ENCODE data around the gene TOM1L1. TPM values are rescaled to one million over a fixed set of nuclear protein-coding genes. Genes with fewer than 3 reads are reported as not detected.

TOM1L1 gene
- total and polyA plus RNA-seq, 2 of the 8 experiments (the other 6 are each of a cell fraction or from before 2014, with no cell fraction given) = 47.0 to 60.8 TPM

DNA sequence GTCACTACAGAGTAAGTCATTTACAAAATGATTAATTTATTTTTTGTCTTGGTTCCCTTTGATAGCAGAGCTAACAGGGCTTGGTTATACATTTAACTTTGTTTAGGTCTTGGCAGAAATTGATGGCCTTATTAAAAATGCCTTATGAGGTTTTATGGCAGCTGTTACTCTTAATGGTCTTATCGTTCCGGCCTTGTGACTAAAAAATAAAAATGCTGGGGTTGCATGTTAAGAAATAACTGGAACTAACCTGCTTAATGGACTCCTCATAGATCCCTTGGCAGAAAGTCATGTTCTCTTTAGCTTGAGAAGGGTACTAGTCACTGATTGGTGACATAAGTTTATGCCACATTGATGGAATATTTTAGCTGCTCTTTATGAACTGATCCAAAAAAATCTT lies 49.5 kb downstream of the TOM1L1 start:
- CTCF ChIA-PET (ENCODE audit: partially characterized antibody) = interaction anchor here (0.7 kb wide), 1 partner anchor 11 kb away, joined by 3 read pairs; no protein-coding TSS in a partner anchor
- Histone ChIP-seq H3K36me3 (ENCODE audit: control insufficient read depth in 2 of 4, insufficient read depth in 4 of 4, low read length in 3 of 4) (peaks cover 18 to 68% (median 50%) of the 10 kb centered on the region in 4 experiments), H3K27ac (ENCODE audit: low read depth, low read length) (no peak overlapping the region), H3K4me1 (replicated peaks in 1 of 4; ENCODE audit: control insufficient read depth in 3 of 4, insufficient read depth in 4 of 4, low read length in 3 of 4) (no peaks in the 10 kb centered on the region), H2BK20ac (ENCODE audit: low read length) (no peak overlapping the region), H3K79me2 (ENCODE audit: control insufficient read depth in 1 of 2, insufficient read depth in 2 of 2, low read length in 2 of 2) (no peaks in the 10 kb centered on the region), H3K18ac (ENCODE audit: extremely low read depth, low read length) (no peak overlapping the region), H3K23ac (ENCODE audit: insufficient read length) (no peak overlapping the region), H3K4me2 (ENCODE audit: insufficient read depth in 1 of 2, low read depth in 2 of 2, low read length in 2 of 2) (no peak overlapping the region), H3K79me1 (ENCODE audit: low read depth, low read length) (no peaks in the 10 kb centered on the region), H4K20me1 (replicated peaks in 1 of 2; ENCODE audit: control insufficient read depth in 1 of 2, insufficient read depth in 2 of 2, low read length in 2 of 2) (peaks cover 1 to 5% of the 10 kb centered on the region in 2 experiments), H3K27me3 (replicated peaks in 1 of 4; ENCODE audit: control insufficient read depth in 3 of 4, extremely low read depth in 1 of 4, insufficient read depth in 3 of 4, low read length in 3 of 4) (peaks cover 0 to 2% (median 0%) of the 10 kb centered on the region in 4 experiments; a peak in 1 of 7 replicates), H3K14ac (ENCODE audit: insufficient read length) (no peak overlapping the region), H2AK5ac (ENCODE audit: low read depth, low read length) (no peak overlapping the region), H2BK12ac (ENCODE audit: low read depth, low read length) (no peak overlapping the region), H3K56ac (replicated peaks; ENCODE audit: insufficient read length, low read depth, low read length) (no peak overlapping the region), H2BK5ac (ENCODE audit: low read depth, low read length) (no peak overlapping the region), H2BK120ac (replicated peaks; ENCODE audit: low read depth, low read length) (no peak overlapping the region), H3K9ac (replicated peaks in 1 of 4; ENCODE audit: extremely low read depth in 1 of 4, low read depth in 3 of 4, low read length in 3 of 4) (no peak overlapping the region), H4K5ac (ENCODE audit: insufficient read length, low read depth, low read length) (no peak overlapping the region), H4K91ac (replicated peaks; ENCODE audit: insufficient read length, low read length) (no peak overlapping the region), H2BK15ac (ENCODE audit: low read length) (no peak overlapping the region), H3K4ac (replicated peaks; ENCODE audit: insufficient read length, low read depth, low read length) (no peak overlapping the region), H4K8ac (ENCODE audit: extremely low read depth, insufficient read depth, low read length) (no peak overlapping the region), H3K23me2 (ENCODE audit: low read depth, low read length) (no peaks in the 10 kb centered on the region), H2AFZ (ENCODE audit: low read length) (no peak overlapping the region), H3K4me3 (ENCODE audit: extremely low read depth in 1 of 4, insufficient read depth in 2 of 4, low read depth in 3 of 4, low read length in 4 of 4) (no peak overlapping the region), H3K9me3 (ENCODE audit: insufficient read depth in 2 of 2, low read depth in 1 of 2, low read length in 1 of 2) (no peaks in the 10 kb centered on the region)
- POLR2A ChIA-PET (ENCODE audit: partially characterized antibody) = no interaction called here
- DNase-seq (ENCODE audit: low read depth in 1 of 2, low spot score in 2 of 2) (no peak), FAIRE-seq (no peak)
- WGBS, 2 experiments (ENCODE audit: extremely low coverage in 1 of 2, insufficient coverage in 1 of 2, insufficient read length in 1 of 2, insufficient replicate concordance in 2 of 2, low coverage in 1 of 2, low lambda C conversion rate in 2 of 2, missing lambda C conversion rate in 1 of 2) = 91% methylated on average over 2 of the region's 2 CpGs; no CpG with 5 or more reads in 1 of the 2 experiments
- TF ChIP-seq SIX5 (IDR thresholded peaks at IDR 0.05; ENCODE audit: low read depth, low read length) = no peak
- no peak for TF ChIP-seq RXRA (IDR thresholded peaks at IDR 0.05; ENCODE audit: insufficient read depth, low read depth, low read length)
- no peak for TF ChIP-seq SP1 (IDR thresholded peaks at IDR 0.05; ENCODE audit: low read depth, low read length)
- no peak for TF ChIP-seq HDAC2 (IDR thresholded peaks at IDR 0.05; ENCODE audit: borderline replicate concordance in 1 of 2, low read depth in 2 of 2, low read length in 2 of 2)
- TF ChIP-seq, protein P1, sequence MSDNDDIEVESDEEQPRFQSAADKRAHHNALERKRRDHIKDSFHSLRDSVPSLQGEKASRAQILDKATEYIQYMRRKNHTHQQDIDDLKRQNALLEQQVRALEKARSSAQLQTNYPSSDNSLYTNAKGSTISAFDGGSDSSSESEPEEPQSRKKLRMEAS (IDR thresholded peaks at IDR 0.05) = no peak
- TF ChIP-seq, protein P2, sequence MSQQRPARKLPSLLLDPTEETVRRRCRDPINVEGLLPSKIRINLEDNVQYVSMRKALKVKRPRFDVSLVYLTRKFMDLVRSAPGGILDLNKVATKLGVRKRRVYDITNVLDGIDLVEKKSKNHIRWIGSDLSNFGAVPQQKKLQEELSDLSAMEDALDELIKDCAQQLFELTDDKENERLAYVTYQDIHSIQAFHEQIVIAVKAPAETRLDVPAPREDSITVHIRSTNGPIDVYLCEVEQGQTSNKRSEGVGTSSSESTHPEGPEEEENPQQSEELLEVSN (IDR thresholded peaks at IDR 0.05) = no peak
- TF ChIP-seq GABPA (IDR thresholded peaks at IDR 0.05; ENCODE audit: borderline replicate concordance, insufficient read depth, low read length) = no peak
- TF ChIP-seq ZNF274 (IDR thresholded peaks at IDR 0.05; ENCODE audit: borderline replicate concordance, extremely low read depth, low read length) = no peak
- TF ChIP-seq RNF2 (IDR thresholded peaks at IDR 0.05; ENCODE audit: borderline replicate concordance, low read depth, low read length, missing control alignments, poor library complexity, severe bottlenecking) = no peak
- TF ChIP-seq RBBP5 (IDR thresholded peaks at IDR 0.05; ENCODE audit: borderline replicate concordance, low read depth, low read length) = no peak
- no peak for TF ChIP-seq PHF8 (conservative IDR thresholded peaks at IDR 0.05; ENCODE audit: low read depth, low read length)
- no peak for TF ChIP-seq EZH2 (IDR thresholded peaks at IDR 0.05; ENCODE audit: low read depth, low read length, severe bottlenecking)
